ENCODE results near the gene HOXD11.

Gene HOXD11

DNA sequence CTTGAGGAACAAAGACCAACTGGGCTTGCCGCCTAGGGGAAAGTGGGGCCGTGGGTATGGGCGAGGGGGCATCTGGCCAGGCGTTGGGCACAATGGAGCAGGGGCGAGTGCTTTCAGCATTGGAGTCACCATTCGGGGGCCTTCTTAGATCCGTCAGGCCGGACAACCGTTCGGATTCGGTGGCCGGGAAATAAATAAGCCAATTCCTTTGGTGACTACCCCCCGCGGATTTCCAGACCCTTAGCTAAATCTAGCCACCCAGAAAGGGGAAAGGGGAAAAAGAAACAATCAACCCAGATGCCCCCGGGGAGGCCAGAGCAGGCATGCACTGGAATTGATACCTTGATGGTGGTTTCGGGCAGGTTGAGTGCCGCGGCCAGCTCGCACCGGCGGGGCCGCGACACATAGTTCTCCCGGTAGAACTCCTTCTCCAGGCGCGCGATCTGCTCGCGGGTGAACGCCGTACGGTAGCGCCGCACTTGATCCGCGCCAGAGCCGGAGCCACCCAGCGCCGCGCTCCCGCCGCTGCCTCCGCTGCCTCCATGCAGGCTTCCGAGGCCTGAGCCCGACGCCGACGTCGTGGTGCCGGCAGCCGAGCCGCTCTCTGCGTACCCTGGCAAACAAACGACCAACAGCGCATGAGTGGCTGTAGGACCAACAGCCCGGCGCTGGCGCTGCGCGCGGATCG, 25.1 kb upstream of the HOXD11 start:
- peak in 1 of 6 experiments; percentile 24 for DNase-seq

DNA sequence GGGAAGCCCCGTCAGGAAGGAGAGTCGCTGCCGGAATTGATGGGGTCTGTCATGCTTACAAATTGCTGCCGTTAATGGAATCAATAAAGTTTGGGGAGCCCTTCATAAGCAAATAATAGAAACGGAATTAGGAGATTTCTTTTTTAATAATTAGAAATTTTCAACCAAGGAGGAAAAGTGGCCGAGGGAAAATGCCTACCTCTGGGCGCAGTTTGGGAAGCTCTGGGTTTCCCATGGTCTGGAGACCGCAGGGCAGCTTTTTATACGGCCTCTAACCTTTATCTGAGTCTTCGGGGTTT, 24.6 kb upstream of the HOXD11 start:
- no peak for DNase-seq

- peak in 1 of 6 experiments; percentile 36 for DNase-seq
Measured at GRCh38 chr2:176082824-176083751, 24.0 kb upstream of the HOXD11 start.

DNA sequence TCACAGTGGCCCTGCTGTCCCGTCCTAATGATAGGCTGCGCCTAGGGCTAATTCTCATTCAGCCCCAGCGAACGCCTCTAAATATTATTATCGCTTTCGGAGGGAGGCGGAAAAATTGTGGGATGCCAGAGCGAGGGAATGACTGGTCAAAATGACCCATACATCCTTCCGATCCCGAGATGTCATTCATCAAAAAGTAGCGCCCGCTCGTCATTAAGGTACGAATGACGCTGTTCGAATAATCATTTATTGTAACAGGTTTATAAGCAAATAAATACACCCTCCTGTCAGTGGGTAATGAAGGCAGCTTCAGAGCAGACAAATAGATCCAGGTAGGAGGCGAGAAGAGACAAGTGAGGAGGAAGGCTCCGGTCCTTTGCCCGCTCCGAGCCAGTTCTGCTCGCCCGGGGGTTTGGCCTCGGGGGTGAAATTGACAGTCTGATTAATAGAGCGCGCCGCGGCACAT, 23.3 kb upstream of the HOXD11 start, which contains the start of gene EVX2:
Gene EVX2 (minus strand): TSS at position 167 of the 466 bp plus-strand sequence. CDS start 186 bp downstream, outside the sequence.
- DNase-seq, result no peak

GRCh38 chr2:176084611-176085119, 22.4 kb upstream of the HOXD11 start:
- no peak for DNase-seq

- DNase-seq, result peak in 1 of 6 experiments; percentile 34
Measured at GRCh38 chr2:176085120-176085788, 21.8 kb upstream of the HOXD11 start.

DNA sequence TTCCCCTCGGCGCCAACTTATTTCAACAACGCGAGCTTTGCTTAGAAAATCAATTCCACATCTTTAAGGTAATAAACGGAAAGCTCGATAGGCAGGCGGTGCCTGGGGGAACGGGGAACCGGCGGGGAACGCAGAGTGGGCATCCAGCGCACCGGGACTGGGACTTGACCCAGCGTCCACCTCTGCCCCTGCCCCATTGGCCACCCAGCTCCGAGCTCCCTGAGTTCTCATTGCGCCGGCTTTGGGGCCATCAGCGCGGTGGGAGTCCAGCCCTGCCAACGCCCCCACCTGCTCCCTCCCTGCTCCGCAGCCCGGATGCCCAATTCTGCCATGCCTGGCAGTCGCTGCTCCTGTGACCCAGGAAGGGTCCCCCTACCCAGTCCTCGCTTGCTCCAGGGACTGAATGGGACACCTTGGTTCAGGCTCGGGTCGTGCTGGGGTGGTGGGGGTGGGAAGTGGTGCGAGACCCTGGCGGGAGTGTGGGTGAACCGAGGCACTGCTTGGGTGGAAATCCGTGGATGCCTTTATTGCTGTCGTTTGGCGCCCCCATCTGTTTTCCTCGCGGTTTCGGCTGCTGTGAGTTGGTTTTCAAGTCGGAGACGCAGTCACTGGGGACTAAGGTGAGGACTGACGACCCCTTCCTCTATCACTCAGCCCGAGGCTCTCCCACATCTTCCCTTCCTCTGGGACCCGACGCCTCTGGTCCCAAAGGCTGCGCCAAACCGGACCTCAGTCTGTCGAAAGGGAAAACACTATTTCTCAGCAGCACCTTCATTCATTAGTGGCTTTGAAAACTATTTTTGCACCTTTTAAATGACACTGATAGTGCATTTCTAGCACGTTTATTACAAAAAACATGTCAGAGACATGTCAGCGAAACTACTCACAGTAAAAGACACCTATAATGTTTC, 21.0 kb upstream of the HOXD11 start:
- no peak for DNase-seq

GRCh38 chr2:176087330-176088047, 19.6 kb upstream of the HOXD11 start:
- no peak for DNase-seq

GRCh38 chr2:176088048-176088936, 18.8 kb upstream of the HOXD11 start:
- no peak for DNase-seq

DNA sequence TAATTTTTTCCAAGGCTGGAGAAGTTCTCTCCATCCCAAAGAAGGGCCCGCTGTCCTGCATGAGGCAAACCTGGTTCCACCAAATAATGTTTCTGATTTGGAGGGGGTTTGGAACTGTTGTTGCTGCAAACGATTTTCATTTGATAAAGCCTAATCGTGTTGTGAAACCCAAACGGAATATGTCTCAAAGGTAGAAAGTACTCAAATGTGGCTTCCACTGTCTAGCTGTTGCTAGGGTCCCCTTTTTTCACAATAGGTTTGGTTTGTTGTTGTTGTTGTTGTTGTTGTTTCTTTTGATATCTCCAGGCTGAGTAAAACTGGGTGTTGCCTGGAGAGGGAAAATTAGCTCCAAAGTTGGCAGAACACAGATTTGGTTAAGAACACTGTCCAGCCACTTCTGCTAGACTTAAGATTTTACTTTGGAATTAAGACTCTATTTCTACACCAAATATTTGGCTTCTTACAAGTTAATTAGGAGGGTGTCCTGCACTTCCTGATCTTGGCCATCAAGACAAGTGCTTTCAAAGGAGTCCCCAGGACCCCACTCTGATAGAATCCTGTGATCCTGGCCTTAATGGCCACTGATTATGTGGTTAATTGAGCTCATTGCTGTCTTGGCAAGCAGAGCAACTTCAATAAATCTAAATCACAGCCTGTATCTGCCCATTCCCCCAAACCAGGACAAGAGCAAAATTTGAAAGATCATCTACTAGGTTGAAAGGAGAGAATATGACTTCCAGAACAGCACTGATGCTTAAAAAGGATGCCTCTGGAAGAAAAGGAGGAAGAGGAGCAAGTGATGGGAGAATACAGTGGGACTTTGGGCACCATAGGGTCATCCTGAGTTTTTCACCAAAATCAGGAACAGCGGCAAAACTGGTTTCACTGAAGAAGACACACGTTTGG, 17.9 kb upstream of the HOXD11 start:
- no peak for DNase-seq

DNA sequence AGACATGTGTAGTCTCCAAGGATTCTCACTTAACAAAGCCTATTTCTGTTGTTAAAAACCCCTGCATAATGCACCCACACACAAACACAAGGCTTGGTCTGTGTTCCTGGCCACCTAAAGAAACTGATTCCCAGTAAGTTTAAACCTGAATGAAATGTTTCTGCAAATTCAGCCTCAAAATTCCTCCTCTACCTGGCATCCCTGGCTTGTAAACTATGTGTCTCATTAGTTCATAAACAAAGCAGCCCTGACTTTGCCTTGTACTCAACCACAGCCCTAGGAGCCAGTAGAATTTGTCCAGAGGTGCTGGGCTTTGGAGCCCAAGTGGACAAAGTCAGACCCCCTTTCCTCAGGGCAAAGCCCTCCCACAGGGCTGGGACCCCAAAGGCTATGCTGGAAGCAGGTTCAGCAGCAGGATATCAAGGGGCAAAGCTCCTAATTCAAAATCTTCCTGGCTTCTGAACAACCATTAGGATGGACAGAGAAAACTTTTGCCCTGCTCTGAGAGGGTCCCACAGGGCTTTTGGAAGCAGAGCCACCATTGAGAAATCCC, 17.2 kb upstream of the HOXD11 start:
- no peak for DNase-seq

DNA sequence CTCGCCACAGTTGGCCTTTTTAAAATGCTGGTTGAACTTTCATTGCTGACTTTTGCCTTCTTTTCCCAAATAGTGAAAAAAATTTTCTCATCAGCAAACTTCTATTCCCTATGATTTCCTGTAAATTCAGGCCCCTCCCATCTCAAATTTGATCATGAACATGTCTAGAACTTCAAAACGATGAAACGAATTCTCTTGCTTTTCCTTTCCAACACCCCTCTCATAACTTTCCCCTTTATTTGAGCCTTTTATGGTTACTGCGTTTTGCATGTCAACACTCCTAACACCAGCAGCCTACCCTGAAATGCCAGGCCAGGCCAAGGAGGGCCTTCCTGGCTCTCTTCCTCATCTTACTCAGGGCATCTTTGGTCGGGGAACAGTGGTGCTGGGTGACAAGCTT, 16.2 kb upstream of the HOXD11 start:
- DNase-seq, result no peak

- DNase-seq, result no peak
Measured at GRCh38 chr2:176091329-176092258, 15.5 kb upstream of the HOXD11 start.

- DNase-seq, result peak in 1 of 6 experiments; percentile 10
Measured at GRCh38 chr2:176092270-176093144, 14.6 kb upstream of the HOXD11 start, which contains the start of gene HOXD13. HOXD13 (plus strand) TSS chr2:176092721; CDS start chr2:176092891, 170 bp downstream.

- DNase-seq, result peak in 1 of 6 experiments; percentile 16
Measured at GRCh38 chr2:176093145-176093897, 13.8 kb upstream of the HOXD11 start.

DNA sequence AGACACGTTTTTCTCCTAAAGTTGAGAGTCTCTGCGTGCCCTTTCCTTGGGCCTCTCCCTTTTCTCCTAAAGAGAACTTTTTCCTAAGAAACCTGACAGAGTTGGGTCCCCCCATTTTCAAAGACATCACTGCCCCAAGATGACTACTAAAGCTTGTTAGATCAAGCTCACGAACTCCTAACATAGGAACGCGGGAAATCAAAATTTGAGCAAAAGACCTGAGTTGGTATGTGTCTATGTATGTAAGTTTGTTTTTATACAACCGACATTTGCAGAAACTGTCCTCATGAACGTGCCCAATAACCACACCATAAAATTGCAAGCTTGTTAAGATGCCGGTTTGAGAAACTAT, 13.2 kb upstream of the HOXD11 start:
- no peak for DNase-seq

Data from stimulated activated naive CD4-positive, alpha-beta T cell (primary cell).